HepG2 (cell line): ENCODE measurements around the gene AHSA1.

Source experiments
- ETV6 ChIP-seq: sonication (generic); formaldehyde crosslinking; conservative IDR thresholded peaks from 2 replicates; pipeline ENCODE4 v1.4.0; 2020; ENCODE audit warnings: missing genetic modification reagents
- RNF2 ChIP-seq: fragments of 450-650 bp; conservative IDR thresholded peaks from 2 replicates; pipeline ENCODE4 v1.6.1; 2016; ENCODE audit warnings: low read depth

DNA sequence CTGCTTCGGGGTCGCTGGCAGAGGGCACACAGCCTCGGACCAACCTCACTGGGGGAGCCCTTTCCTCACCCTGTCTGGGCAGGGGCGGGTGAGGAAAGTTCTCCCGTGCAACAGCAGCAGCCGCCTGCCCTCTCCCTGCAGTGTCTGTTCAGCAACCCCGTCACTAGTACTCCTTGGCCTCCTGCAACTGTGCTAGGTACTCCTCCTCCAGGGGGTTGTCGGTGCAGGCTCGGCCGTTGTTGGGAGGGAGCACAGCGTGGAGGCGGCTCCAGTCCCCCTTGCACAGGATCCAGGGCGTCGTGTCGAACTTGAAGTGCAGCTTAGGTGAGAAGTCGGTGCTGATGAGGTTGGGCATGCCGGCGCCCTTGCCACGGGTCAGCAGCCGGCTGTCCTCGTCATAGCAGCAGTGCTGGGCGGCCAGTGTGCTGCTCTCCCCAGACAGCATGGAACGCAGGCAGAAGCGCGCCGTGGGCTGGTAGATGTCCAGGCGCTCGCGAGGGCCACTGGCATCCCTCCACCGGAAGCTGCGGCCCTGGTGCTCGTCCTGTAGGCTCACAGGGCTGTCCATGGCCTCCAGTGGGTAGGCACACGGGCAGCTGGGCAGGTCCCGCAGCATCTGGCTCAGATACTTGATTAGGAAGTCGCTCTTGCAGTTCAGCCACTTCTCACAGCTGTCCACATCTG is 17.7 kb downstream of the AHSA1 start:
- TF ChIP-seq ETV6 (CRISPR knock-in tag) (no peak), RNF2 (no peak)
